GM18909 (cell line): Measurements from ENCODE around the gene RPS6KA1.
"Not testable (repeated sequence)": the region's sequence is repeated elsewhere in the genome, so short reads cannot be mapped to it uniquely, and the experiment has no call there.

Experiments used
- ATAC-seq: cut with Tn5 transposase; IDR thresholded peaks from one replicate; pipeline ENCODE4 v1.9.1; 2021; ENCODE audit warnings: mild to moderate bottlenecking; ENCODE audit not compliant: unreplicated experiment, poor library complexity

The RPS6KA1 gene

GRCh38 chr1:26529655-26530409, at the start of gene RPS6KA1:
Gene RPS6KA1, plus strand, starts transcription at chr1:26529761. Its CDS starts 160 bp downstream, at chr1:26529921.
- peak; percentile 82 for ATAC-seq

GRCh38 chr1:26482921-26483320, 46.6 kb upstream of the RPS6KA1 start:
- no peak for ATAC-seq

DNA sequence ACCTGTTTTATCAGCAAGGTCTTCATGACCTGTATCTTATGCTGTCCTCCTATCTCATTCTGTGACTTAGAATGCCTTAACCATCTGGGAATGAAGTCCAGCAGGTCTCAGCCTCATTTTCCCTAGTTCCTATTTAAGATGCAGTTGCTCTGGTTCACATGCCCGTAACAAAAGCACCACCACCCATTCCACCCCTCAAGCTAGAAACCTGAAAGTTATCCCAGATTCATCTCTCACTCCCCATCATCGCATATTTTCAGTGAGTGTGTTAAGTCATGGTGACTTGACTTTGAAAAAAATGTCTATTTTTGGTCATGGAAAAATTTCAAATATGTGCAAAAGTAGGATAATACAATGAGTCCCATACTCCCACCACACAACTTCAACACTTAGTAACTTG, 45.6 kb upstream of the RPS6KA1 start:
- ATAC-seq, result no peak

GRCh38 chr1:26490155-26490554, 39.4 kb upstream of the RPS6KA1 start:
- no peak for ATAC-seq

- ATAC-seq, result no peak
These were observed 36.3 kb upstream of the RPS6KA1 start for GRCh38 chr1:26493267-26493666.

DNA sequence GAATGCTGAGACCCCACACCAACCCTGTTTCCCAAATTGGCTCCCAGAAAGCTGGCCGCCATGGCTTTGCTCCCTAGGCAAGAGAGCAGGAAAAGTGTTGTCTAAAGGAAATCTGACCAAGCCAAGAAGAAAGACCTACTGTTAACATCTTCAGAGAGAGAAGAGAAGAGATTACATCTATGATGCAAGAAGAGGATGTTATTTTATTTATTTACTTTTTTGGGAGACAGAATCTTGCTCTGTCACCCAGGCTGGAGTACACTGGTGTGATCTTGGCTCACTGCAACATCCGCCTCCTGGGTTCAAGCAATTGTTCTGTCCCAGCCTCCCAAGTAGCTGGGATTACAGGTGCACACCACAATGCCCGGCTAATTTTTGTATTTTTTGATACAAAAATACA, 35.6 kb upstream of the RPS6KA1 start:
- no peak for ATAC-seq

- no peak for ATAC-seq
These were observed 32.7 kb upstream of the RPS6KA1 start for GRCh38 chr1:26496861-26497260.

GRCh38 chr1:26498894-26499293, 30.7 kb upstream of the RPS6KA1 start:
- ATAC-seq, result no peak

- ATAC-seq, result peak; percentile 65
These were observed 28.9 kb upstream of the RPS6KA1 start for GRCh38 chr1:26500488-26501175.

- not testable (repeated sequence) for ATAC-seq
These were observed 18.9 kb upstream of the RPS6KA1 start for GRCh38 chr1:26510711-26511110.

DNA sequence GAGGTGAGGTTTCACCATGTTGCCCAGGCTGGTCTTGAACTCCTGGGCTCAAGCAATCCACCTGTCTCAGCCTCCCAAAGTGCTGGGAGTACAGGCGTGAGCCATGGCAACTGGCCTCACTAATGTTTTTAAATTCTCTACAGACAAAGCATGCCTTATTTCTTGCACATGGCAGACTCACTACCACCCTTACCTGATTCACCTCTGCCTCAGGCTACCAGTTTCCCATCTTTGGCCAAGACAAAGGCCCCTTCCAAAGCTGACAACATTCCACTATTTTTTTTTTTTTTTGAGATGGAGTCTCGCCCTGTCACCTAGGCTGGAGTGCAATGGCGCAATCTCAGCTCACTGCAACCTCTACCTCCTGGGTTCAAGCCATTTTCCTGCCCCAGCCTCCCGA, 13.7 kb upstream of the RPS6KA1 start:
- ATAC-seq, result not testable (repeated sequence)

GRCh38 chr1:26516987-26517765, 12.4 kb upstream of the RPS6KA1 start:
- ATAC-seq, result no peak

GRCh38 chr1:26517766-26518049, 11.9 kb upstream of the RPS6KA1 start:
- no peak for ATAC-seq

DNA sequence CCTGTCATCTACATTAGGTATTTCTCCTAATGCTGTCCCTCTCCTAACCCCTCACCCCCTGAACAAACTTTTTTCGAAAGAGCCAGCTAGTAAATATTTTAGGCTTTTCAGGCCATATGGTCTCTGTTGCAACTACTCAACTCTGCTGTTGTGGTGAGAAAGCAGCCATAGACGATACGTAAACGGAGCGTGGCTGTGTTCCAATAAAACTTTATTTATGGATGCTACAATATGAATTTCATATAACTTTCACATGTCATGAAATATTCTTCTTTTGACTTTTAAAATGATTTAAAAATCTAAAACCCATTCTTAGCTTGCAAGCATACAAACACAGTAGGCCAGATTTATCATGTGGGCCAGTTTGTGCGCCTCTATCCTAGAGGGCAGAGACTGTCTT, 11.2 kb upstream of the RPS6KA1 start:
- no peak for ATAC-seq

DNA sequence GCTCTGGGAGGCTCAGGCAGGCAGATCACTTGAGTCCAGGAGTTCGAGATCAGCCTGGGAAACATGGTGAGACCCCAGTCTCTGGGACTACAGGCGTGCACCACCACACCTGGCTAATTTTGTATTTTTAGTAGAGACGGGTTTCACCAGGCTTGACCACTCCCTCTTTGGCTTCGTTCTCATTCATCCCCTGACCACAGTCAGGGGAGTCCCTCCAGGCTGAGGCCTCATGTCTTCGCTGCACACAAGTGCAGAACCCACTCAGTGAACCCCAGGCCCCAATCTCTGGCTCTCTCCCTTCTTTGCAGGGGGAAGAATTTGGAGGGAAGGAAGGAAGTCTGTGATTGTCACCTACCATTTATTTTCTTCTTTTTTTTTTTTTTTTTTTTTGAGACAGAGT, 9.2 kb upstream of the RPS6KA1 start:
- ATAC-seq, result no peak

GRCh38 chr1:26521669-26522030, 7.9 kb upstream of the RPS6KA1 start:
- no peak for ATAC-seq

GRCh38 chr1:26522073-26522472, 7.5 kb upstream of the RPS6KA1 start:
- no peak for ATAC-seq

DNA sequence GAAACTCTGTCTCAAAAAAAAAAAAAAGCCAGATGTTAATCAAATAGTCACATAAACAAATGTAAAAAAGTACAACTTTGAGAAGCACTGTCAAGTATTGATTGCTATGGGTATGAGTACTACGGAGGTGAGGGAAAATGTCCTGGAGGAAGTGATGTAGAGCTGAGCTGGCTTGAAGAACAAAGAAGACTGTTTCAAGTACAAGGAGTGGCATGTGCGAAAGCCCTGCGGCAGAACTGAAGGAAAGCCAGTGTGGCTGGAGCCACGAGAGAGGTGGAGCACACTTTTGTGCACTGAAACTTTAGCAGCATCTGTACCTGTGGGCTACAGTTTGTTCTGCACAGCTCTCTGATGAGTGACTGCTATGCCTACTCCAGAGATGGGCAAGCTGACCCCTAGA, 5.4 kb upstream of the RPS6KA1 start:
- no peak for ATAC-seq

GRCh38 chr1:26526287-26526686, 3.3 kb upstream of the RPS6KA1 start:
- ATAC-seq, result no peak

GRCh38 chr1:26529405-26529654, 231 bp upstream of the RPS6KA1 start:
- no peak for ATAC-seq

DNA sequence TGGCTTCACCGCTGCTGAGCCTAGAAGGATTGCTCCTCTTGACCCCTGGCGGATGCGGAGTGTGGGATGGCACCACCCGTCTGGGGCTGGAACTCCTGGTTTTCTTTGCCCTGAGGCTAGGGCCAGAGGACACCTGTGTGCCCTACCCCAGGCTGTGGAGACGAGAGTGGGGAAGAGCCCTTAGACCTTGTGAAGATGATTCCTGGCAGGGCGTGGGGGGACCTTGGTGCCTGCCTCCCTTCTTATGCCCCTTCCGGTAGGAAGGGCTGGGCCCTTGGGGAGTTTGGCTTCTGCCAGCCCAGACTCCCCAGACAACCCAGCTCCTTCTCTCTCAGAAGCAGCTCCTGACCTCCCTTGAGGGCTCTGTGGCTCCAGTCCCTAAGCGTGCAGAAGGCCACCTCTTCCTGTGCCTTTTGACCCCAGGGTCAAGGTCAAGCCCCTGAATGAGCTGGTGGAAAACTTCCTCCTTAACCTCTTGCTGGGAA, 891 bp downstream of the RPS6KA1 start:
- no peak for ATAC-seq
